ENCODE data around the gene CA11.

- TF ChIP-seq TAF1 (IDR thresholded peaks at IDR 0.05; ENCODE audit: low read depth, low read length), result no peak
- no peak for TF ChIP-seq POLR2A (IDR thresholded peaks at IDR 0.05; ENCODE audit: low read depth, low read length)
- no peak for TF ChIP-seq POLR2AphosphoS5 (IDR thresholded peaks at IDR 0.05; ENCODE audit: low read depth, low read length)
- no peak for TF ChIP-seq POU2F2 (IDR thresholded peaks at IDR 0.05; ENCODE audit: low read depth, low read length)
- no peak for TF ChIP-seq PAX5 (IDR thresholded peaks at IDR 0.05; ENCODE audit: insufficient read depth, low read length, severe bottlenecking)
These were observed 18.5 kb upstream of the CA11 start for GRCh38 chr19:48664476-48664875.

Data from GM12891 (cell line).